RWPE2 (cell line): ENCODE measurements around the gene UTS2B.

Experiments used
- ATAC-seq: fragments of 200-7000 bp; cut with Tn5 transposase; 3 replicates; pipeline ENCODE4 v1.9.1; 2021; ENCODE audit warnings: low read depth
- DNase-seq: peaks from one replicate; pipeline ENCODE4 v3.0.0-alpha.2; 2020; ENCODE audit warnings: low spot score
- H3K27ac ChIP-seq: fragments of 450-650 bp; 2 replicates; pipeline ENCODE4 v1.5.1; 2017; ENCODE audit warnings: mild to moderate bottlenecking; ENCODE audit not compliant: poor library complexity, severe bottlenecking
- H3K27me3 ChIP-seq: fragments of 250-450 bp; sonication (Bioruptor Pico); 2 replicates; pipeline ENCODE4 v1.5.1; 2021; ENCODE audit warnings: mild to moderate bottlenecking, moderate library complexity; ENCODE audit not compliant: insufficient read depth, poor library complexity, severe bottlenecking
- H3K36me3 ChIP-seq: fragments of 250-450 bp; sonication (Bioruptor Pico); 2 replicates; pipeline ENCODE4 v1.5.1; 2020; ENCODE audit warnings: low read depth, mild to moderate bottlenecking, moderate library complexity
- H3K4me1 ChIP-seq: fragments of 250-450 bp; sonication (Bioruptor Pico); 2 replicates; pipeline ENCODE4 v1.5.1; 2021; ENCODE audit warnings: mild to moderate bottlenecking, moderate library complexity; ENCODE audit not compliant: insufficient read depth, poor library complexity, severe bottlenecking
- H3K4me3 ChIP-seq: fragments of 250-450 bp; sonication (Bioruptor Pico); 2 replicates; pipeline ENCODE4 v1.5.1; 2021; ENCODE audit warnings: mild to moderate bottlenecking, moderate library complexity; ENCODE audit not compliant: severe bottlenecking
- H3K9me3 ChIP-seq: fragments of 250-450 bp; sonication (Bioruptor Pico); 2 replicates; pipeline ENCODE4 v1.5.1; 2021; ENCODE audit warnings: mild to moderate bottlenecking, moderate library complexity; ENCODE audit not compliant: severe bottlenecking
- TF ChIP-seq, protein P1 (sequence below): fragments of 450-650 bp; IDR thresholded peaks from one replicate; pipeline ENCODE4 v1.5.1; 2017; ENCODE audit warnings: mild to moderate bottlenecking, moderate library complexity; ENCODE audit not compliant: poor library complexity, severe bottlenecking

UTS2B gene

DNA sequence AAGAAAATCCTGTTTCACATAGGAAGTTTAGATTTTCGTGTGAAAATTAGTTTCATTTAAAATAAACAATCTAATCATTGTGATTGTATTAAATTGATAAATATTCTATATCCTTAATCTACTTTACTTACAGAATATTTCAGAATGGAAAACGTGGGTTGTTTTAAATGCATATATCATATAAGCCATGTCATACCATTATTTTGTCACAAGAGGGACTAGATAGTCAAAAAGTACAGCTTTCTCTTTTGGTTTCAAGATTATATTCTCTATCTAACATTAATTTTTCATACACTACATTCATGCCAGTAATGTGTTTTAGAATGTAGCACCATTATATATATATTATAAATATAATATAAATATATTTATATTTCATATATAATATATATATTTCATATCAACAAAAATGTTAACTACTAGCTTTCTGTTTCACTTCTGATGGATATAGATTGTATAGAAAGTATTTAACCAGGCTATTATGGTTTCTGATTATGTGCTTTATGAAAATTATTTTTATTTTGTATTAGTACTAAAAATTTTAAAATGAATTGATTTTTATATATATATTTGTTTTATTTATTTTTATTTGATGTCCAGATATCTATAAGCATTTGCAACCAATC is 86.0 kb downstream of the UTS2B start:
- Histone ChIP-seq H3K27ac (no peak overlapping the region), H3K9me3 (no peaks in the 10 kb centered on the region), H3K4me3 (no peak overlapping the region), H3K36me3 (no peaks in the 10 kb centered on the region), H3K27me3 (no peaks in the 10 kb centered on the region), H3K4me1 (peaks cover 11% of the 10 kb centered on the region)
- no peak for ATAC-seq
- no peak for DNase-seq
- TF ChIP-seq, protein P1, sequence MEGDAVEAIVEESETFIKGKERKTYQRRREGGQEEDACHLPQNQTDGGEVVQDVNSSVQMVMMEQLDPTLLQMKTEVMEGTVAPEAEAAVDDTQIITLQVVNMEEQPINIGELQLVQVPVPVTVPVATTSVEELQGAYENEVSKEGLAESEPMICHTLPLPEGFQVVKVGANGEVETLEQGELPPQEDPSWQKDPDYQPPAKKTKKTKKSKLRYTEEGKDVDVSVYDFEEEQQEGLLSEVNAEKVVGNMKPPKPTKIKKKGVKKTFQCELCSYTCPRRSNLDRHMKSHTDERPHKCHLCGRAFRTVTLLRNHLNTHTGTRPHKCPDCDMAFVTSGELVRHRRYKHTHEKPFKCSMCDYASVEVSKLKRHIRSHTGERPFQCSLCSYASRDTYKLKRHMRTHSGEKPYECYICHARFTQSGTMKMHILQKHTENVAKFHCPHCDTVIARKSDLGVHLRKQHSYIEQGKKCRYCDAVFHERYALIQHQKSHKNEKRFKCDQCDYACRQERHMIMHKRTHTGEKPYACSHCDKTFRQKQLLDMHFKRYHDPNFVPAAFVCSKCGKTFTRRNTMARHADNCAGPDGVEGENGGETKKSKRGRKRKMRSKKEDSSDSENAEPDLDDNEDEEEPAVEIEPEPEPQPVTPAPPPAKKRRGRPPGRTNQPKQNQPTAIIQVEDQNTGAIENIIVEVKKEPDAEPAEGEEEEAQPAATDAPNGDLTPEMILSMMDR: peak; percentile 41

DNA sequence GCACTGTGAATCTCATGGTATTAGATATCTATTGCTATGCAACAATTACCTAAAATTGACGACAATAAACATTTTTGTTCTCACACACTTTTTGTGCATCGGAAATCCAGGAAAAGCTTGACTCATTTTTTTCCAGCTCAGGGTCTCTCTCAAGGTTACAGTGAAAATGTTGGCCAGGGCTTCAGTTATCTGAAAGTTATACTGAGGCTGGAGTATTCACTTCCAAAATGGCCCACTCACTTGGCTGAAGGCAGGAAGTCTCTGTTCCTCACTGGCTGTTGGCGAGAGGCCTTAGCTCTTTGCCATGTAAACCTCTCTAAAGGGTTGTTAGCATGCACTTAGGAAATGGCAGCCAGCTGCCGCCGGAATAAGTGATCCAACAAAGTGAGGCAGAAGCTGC is 89.8 kb downstream of the UTS2B start:
- Histone ChIP-seq H3K4me1 (peaks cover 11% of the 10 kb centered on the region), H3K27me3 (no peaks in the 10 kb centered on the region), H3K9me3 (no peaks in the 10 kb centered on the region), H3K36me3 (no peaks in the 10 kb centered on the region), H3K27ac (no peak overlapping the region), H3K4me3 (no peak overlapping the region)
- TF ChIP-seq, protein P1: no peak
- ATAC-seq (no peak), DNase-seq (no peak)

DNA sequence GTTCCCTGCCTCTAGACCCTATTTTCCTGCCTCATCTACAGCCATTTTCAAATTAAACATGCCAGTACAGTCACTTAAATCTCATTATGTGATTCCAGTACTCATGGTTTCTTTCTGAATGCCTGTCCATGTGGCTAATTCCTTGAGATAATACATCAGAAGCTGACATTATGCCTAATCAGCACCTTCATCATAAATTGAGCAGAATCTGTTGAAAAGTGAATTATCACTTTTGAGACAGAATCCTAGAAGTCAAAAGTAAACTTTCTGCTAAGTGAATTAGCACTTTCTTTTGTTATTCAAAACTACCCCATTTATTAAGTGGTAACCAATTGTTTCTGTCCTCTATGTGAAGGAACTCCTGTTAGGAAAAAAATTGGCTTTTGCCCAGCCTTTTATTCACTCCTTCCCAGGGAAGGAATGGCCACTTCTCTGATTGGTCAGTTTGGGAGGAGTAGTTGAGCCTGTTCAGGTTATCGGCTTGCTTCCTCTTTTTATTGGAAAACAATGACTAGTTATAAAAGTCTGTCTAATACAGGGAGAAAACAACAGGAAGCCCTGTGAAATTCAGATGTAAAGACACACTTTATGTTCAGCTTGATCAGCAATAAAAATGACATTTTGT is 90.8 kb downstream of the UTS2B start:
- H3K36me3 ChIP-seq: no peaks in the 10 kb centered on the region
- H3K4me3 ChIP-seq: no peak overlapping the region
- H3K27ac ChIP-seq: no peak overlapping the region
- no peak for DNase-seq
- no peaks in the 10 kb centered on the region for H3K9me3 ChIP-seq
- H3K27me3 ChIP-seq: no peaks in the 10 kb centered on the region
- H3K4me1 ChIP-seq: peaks cover 11% of the 10 kb centered on the region
- TF ChIP-seq, protein P1: no peak
- ATAC-seq: no peak

DNA sequence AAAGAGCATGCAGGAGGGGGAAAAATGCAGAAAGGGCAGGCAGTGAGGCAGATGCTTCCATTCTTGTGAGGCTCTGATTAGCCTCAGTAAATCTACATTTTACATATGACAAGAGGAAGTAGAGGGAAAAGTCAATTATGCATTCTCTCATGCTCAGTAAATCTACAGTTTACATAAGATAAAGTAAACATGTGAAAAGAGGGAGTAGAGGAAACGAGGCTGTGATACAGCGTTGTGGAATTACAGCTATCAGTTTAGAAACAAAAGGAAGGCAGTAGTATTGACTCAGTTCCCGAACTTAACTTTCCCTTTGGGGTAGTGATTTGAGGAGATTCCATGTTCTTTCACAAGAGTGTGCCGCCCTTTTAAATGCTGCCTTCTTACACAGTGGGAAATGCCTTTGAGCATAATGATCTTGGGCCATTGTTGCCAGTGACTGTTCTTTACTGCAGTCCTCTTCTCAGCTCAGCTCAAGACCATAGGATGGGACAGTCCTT is 92.0 kb downstream of the UTS2B start:
- Histone ChIP-seq H3K27ac (peak overlapping the region; percentile 31), H3K27me3 (no peaks in the 10 kb centered on the region), H3K9me3 (no peaks in the 10 kb centered on the region), H3K4me3 (no peak overlapping the region), H3K4me1 (peaks cover 11% of the 10 kb centered on the region), H3K36me3 (no peaks in the 10 kb centered on the region)
- TF ChIP-seq, protein P1: no peak
- ATAC-seq: peak; percentile 92
- no peak for DNase-seq
